Astrocyte of the spinal cord (primary cell): ENCODE results near the gene BPIFB1.

Experiments used
- DNase-seq: peaks from one replicate; pipeline ENCODE4 v3.0.0; 2011; ENCODE audit warnings: low read depth, low spot score
- H3K4me3 ChIP-seq: 2 replicates; pipeline ENCODE4 v1.5.1; 2011; ENCODE audit warnings: low read depth, mild to moderate bottlenecking, low read length, moderate library complexity
- in situ Hi-C: cut with HindIII; loops from 2 replicates; pipeline ENCODE4 v1.10.0; 2017; ENCODE audit warnings: low sequenced_read_pairs
- TF ChIP-seq, protein P1 (sequence below): IDR thresholded peaks from 2 replicates; pipeline ENCODE4 v1.5.1; 2012; ENCODE audit warnings: low read depth, mild to moderate bottlenecking, low read length, inconsistent platforms

BPIFB1 gene

DNA sequence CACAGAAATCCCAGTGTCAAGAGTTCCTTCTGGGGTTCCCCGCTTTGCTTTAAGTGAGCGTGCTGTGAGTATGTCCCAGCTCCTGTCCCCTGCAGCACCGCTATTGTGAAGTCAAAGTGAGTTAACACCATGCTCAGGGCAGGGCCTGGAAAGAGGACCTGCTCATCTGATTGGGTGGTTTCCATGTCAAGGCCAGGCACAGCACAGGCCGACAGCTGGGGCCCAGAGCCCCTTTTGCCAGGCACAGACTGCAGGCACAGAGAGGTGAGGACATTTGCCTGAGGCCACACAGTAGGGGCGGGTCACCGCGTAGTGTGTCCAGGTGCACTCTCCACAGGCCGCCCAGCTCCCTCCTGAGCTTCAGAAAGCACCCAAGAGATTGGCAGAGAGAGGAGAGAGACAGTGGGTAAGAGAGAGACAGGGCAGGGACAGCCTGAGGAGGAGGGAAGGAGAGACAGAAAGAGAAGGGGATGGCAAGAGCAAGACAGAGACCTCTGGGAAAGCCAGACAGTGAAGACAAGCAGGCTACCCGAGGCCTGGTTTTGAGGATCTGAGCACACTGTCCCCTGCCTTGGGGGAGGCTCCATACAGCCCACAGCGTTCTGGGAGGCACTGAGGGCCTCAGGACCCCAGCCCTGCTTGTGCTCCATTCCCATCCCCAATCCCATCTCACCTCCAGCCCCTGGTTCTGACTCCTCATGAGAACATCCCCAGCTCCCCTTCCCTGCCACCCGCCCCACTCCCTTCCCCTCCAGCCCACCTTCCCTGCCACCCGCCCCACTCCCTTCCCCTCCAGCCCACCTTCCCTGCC is 6.5 kb upstream of the BPIFB1 start:
- no peak overlapping the region for H3K4me3 ChIP-seq
- in situ Hi-C loops, result no loop called here
- DNase-seq, result no peak
- TF ChIP-seq, protein P1, sequence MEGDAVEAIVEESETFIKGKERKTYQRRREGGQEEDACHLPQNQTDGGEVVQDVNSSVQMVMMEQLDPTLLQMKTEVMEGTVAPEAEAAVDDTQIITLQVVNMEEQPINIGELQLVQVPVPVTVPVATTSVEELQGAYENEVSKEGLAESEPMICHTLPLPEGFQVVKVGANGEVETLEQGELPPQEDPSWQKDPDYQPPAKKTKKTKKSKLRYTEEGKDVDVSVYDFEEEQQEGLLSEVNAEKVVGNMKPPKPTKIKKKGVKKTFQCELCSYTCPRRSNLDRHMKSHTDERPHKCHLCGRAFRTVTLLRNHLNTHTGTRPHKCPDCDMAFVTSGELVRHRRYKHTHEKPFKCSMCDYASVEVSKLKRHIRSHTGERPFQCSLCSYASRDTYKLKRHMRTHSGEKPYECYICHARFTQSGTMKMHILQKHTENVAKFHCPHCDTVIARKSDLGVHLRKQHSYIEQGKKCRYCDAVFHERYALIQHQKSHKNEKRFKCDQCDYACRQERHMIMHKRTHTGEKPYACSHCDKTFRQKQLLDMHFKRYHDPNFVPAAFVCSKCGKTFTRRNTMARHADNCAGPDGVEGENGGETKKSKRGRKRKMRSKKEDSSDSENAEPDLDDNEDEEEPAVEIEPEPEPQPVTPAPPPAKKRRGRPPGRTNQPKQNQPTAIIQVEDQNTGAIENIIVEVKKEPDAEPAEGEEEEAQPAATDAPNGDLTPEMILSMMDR, result no peak

DNA sequence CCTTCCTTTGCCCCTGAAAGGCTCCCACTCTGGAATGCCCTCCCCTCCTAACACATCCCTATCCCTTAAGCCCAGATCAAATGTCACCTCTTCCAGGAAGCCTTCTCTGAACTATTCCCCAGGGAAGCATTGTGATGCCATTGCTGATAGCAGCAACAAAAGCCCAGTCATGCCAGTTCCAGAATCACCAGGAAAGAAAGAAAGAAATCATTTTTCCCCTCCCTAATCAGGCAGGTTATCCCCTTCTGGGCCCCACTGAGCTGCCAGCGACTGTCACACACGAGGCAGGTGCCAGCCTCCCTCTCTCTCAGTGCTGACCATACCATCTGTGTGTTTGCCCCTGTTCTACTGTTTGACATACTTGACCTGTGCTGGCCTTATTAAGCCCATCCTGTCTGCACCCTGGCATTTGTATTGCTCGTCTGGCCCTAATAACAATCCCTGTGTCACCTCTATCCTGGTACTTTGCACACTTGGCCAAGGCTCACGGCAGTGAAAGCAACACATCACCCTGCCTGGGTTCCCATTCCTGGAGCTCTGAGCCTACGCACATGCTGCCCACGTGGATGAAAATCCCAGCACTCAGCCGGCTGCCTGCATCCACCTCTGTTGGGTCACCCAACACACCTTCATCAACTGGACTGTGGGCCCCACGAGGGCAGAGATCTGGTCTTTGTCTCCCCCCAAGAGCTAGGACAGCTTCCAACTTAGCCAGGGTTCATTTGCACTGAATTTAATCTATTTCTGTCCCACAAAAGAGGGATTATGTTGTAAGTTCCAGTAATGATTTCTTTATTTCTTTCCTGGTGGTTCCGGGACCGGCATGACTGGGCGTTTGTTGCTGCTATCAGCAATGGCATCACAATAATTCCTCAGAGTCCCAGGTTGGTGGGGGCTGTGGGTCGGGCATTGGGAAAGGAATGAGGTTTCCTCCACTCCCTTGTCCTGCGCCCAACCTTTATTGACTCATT is 5.3 kb upstream of the BPIFB1 start:
- DNase-seq, result no peak
- TF ChIP-seq, protein P1, result no peak
- H3K4me3 ChIP-seq, result no peak overlapping the region
- in situ Hi-C loops, result no loop called here

DNA sequence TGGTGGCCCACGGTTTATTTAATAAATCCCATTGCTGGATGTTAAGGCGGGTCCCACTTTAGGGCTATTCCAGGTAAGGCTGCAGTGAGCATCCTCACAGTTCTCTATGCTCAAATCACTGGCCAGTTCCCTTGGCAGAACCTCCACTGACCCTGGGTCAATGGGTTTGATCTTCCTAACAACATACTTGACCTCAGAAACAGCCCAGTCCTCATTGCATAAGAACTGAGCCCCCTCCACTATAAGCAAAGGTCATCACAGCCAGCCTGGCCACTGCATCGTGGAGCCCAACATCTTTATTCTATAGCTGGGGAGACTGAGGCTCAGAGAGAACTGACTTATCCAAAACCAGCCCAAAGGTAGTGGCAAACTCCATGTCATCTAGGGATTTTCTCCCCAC is 4.3 kb upstream of the BPIFB1 start:
- TF ChIP-seq, protein P1, result no peak
- DNase-seq, result no peak
- in situ Hi-C loops, result no loop called here
- H3K4me3 ChIP-seq, result no peak overlapping the region

DNA sequence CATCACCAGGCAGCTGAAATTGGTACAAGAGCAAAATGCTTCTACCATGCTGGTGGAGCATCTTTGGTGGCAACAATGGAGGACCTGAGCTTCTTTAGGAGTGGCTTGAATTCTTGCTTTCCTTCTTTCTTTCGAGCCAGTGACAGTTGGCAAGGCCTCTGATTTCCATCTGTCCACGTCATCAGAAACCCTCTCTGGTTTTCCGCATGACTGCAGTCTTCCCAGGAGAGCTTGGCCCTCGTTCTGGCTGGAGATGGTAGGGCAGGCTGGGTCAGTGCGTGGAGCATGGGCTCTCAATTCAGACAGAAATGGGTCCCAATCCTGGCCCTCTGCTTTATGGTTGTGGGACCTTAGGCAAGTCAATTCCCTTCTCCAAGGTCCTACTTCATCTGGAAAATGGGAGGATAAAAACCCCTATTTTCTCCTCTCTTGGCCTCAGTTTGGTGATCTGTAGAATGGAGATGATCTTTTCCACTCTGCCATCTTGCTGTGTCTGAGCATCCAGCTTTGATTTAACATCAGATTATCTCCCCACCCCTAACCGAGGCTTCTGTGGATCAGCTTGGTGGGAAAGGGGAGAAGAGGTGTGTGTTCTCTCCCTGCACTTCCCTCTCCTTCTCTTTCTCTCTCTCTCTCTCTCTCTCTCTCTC is 3.6 kb upstream of the BPIFB1 start:
- in situ Hi-C loops, result no loop called here
- no peak overlapping the region for H3K4me3 ChIP-seq

DNA sequence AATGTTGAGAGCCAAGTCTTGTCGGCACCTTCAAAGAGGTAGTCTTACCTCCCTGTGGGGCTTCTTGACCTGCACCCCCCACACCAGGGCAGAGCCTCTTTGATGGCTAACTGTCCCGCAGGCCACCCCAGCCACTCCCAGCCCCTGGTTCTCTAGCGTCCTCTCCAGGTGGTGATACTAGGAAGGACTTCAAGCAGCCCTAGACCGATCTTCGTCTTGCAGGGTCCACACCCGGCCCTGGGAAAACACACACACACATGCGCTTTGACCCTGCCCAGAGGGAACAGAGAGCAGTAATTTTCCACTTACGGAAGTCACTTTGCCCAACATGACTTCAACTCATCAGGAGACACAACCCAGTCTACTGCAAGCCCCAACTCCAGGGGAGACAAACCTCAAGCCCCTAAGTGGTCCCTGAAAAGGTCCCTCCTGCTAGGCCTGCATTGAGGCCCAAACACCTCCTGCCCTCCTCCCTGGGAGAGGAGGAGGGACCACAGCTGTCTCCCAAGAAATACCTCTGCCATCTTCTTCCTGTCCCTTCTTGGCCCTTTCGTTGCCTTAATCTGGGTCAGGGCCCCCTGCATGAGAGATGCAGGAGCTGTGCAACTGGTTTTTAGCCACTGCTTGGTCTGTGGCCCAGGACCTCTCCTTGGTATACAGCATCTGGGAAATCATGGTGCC is 2.9 kb upstream of the BPIFB1 start:
- DNase-seq, result no peak
- TF ChIP-seq, protein P1, result no peak
- in situ Hi-C loops, result no loop called here
- no peak overlapping the region for H3K4me3 ChIP-seq

More for the DNA sequence above, 3.6 kb upstream of the BPIFB1 start:
- TF ChIP-seq, protein P1, result no peak
- no peak for DNase-seq

DNA sequence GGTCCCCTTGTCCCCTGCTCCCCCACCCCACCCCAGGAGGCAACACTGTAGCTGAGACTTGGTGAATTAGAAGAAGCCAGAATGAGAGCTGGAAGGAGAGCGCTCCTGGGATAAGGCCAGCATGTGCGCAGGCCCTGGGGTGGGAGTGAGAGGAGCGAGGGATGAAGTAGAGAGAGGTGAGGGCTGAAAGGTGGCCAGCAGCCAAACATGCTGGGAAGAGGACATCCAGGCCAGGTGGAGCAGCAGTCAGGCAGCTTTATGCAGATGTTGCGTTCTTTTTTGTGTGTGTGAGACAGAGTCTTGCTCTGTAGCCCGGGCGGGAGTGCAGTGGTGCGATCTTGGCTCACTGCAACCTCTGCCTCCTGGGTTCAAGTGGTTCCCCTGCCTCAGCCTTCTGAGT is 2.2 kb upstream of the BPIFB1 start:
- DNase-seq, result no peak
- TF ChIP-seq, protein P1, result no peak
- H3K4me3 ChIP-seq, result no peak overlapping the region
- in situ Hi-C loops, result no loop called here
